Vagina (tissue), 2 donors: Measurements from ENCODE around the gene LBP. TPM values are rescaled to one million over a fixed set of nuclear protein-coding genes. Genes with fewer than 3 reads are reported as not detected.

Source experiments
- DNase-seq, 2 donors: peaks; one replicate each; pipeline ENCODE4 v3.0.0-alpha.2; 2017; ENCODE audit errors: extremely low spot score in 2 of 2
- H3K27ac ChIP-seq: fragments of 200-600 bp; sonication (generic); one replicate; pipeline ENCODE4 v1.5.1; 2019
- H3K27me3 ChIP-seq: fragments of 200-600 bp; sonication (generic); one replicate; pipeline ENCODE4 v1.5.1; 2019
- H3K36me3 ChIP-seq, 2 donors: fragments of 200-600 bp; sonication (generic); one replicate each; pipeline ENCODE4 v1.5.1; 2017 to 2019
- H3K4me1 ChIP-seq: fragments of 200-600 bp; sonication (generic); one replicate; pipeline ENCODE4 v1.5.1; 2019
- H3K4me3 ChIP-seq, 2 donors: fragments of 200-600 bp; sonication (generic); 1 replicate in 1 of 2; 2 replicates in 1 of 2; pipeline ENCODE4 v1.5.1; 2016 to 2019
- H3K9me3 ChIP-seq: fragments of 200-600 bp; sonication (generic); one replicate; pipeline ENCODE4 v1.5.1; 2019
- POLR2A ChIP-seq, 2 donors: fragments of 450-650 bp; IDR thresholded peaks; one replicate each; pipeline ENCODE4 v1.6.1; 2017; ENCODE audit warnings: antibody characterized with exemption in 2 of 2, mild to moderate bottlenecking in 2 of 2, moderate library complexity in 2 of 2
- POLR2AphosphoS5 ChIP-seq, 2 donors: sonication (generic); formaldehyde crosslinking; IDR thresholded peaks; one replicate each; pipeline ENCODE4 v1.9.0; 2017; ENCODE audit warnings: antibody characterized with exemption in 2 of 2, mild to moderate bottlenecking in 2 of 2, low read depth in 1 of 2; ENCODE audit not compliant: insufficient read depth in 1 of 2
- intact Hi-C: fragments of 100-400 bp; cut with DNase I; formaldehyde crosslinking; loops from one replicate; pipeline ENCODE4 v1.15.1; 2023
- total RNA-seq: library from RNA; depleted of rRNA; stranded (reverse); fragments of >200 nt; gene quantifications from one replicate; pipeline ENCODE4 v1.2.3, GENCODE V29; 2016
- TF ChIP-seq, protein P1 (sequence below), 3 experiments: fragments of 450-650 bp in 2 of 3; fragments of 200-600 bp in 1 of 3; sonication (generic) in 1 of 3; IDR thresholded peaks; one replicate each; pipeline ENCODE4 v1.5.1; 2017 to 2019; ENCODE audit warnings: antibody characterized with exemption in 3 of 3, mild to moderate bottlenecking in 2 of 3, moderate library complexity in 2 of 3

Gene LBP
- total RNA-seq, 1 donor from 2014 or later, result 0.98 TPM

DNA sequence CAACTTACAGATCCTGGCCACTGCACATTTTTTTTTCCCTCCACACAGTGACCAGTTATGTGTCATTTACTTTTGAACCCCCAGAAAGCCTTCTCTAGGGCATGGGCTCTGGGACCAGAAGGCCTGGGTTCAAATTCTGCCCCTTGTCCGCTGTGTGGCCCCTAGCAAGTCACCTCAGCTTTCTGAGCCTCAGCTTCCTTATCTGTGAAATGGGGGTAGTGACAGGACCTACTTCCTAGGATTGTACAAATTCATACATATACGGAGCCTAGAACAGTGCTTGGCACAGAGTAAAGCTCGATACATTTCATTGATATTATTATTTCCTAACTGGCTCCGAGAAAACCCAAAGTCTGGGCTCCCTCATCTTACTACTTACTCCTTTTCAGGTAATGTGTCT is 40.7 kb upstream of the LBP start:
- Histone ChIP-seq H3K4me1 (no peaks in the 10 kb centered on the region), H3K27me3 (no peaks in the 10 kb centered on the region), H3K4me3 (no peak overlapping the region), H3K27ac (no peak overlapping the region), H3K9me3 (no peaks in the 10 kb centered on the region), H3K36me3 (no peaks in the 10 kb centered on the region)
- DNase-seq, result no peak
- intact Hi-C loops, result no loop called here
- TF ChIP-seq POLR2A (IDR thresholded peaks at IDR 0.05), result no peak
- TF ChIP-seq POLR2AphosphoS5 (IDR thresholded peaks at IDR 0.05; ENCODE audit: insufficient read depth in 1 of 2, low read depth in 1 of 2), result no peak
- TF ChIP-seq, protein P1, sequence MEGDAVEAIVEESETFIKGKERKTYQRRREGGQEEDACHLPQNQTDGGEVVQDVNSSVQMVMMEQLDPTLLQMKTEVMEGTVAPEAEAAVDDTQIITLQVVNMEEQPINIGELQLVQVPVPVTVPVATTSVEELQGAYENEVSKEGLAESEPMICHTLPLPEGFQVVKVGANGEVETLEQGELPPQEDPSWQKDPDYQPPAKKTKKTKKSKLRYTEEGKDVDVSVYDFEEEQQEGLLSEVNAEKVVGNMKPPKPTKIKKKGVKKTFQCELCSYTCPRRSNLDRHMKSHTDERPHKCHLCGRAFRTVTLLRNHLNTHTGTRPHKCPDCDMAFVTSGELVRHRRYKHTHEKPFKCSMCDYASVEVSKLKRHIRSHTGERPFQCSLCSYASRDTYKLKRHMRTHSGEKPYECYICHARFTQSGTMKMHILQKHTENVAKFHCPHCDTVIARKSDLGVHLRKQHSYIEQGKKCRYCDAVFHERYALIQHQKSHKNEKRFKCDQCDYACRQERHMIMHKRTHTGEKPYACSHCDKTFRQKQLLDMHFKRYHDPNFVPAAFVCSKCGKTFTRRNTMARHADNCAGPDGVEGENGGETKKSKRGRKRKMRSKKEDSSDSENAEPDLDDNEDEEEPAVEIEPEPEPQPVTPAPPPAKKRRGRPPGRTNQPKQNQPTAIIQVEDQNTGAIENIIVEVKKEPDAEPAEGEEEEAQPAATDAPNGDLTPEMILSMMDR (IDR thresholded peaks at IDR 0.05), result no peak

DNA sequence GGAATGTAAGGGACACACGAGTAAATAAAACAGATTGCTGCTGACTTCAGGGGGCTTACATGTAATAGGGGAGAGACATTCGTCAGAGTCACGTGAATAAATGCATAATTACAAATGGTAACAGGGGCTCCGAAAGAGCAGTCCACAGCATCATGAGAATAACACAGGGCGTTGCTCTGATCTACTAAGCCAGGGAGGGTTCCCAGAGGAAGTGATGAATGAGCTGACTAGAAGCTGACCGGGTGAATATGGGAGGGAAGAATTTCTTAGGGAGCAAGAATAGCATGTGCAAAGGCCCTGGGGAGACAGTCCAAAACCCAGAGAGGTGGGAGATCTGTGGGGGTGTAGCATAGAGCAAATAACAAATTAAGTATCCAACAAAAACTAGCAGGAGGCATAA is 39.9 kb upstream of the LBP start:
- no peaks in the 10 kb centered on the region for H3K27me3 ChIP-seq
- intact Hi-C loops, result no loop called here

DNA sequence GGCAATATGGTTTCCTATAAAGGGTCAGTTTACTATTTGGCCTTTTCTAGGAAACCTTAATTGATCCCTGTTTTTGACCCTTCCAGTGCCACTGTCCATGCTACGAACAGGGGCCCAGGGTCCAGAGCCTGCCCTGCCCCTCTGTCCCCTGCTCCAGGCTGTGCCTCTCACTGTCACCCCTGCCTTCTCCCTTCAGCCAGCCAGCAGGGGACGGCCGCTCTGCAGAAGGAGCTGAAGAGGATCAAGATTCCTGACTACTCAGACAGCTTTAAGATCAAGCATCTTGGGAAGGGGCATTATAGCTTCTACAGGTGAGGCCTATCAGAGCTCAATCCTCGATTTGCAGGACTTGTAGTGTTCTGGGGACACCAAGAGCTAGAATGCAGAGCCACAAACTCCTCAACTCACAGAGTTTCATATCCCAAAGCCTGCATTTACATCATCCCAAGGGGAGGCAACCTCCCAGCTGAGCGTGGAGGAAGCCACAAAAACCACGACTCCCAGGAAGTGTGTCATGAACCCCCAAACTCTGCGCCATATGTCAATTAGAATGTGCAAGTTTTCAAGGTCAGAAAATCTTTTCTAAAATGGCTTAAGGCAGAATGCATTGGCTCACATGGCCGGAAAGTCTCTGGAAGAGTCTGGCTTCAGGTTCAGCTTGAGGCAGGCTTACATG is 38.8 kb upstream of the LBP start:
- TF ChIP-seq POLR2A (IDR thresholded peaks at IDR 0.05), result no peak
- no peak for TF ChIP-seq POLR2AphosphoS5 (IDR thresholded peaks at IDR 0.05; ENCODE audit: insufficient read depth in 1 of 2, low read depth in 1 of 2)
- TF ChIP-seq, protein P1 (IDR thresholded peaks at IDR 0.05), result no peak
- H3K9me3 ChIP-seq, result no peaks in the 10 kb centered on the region
- DNase-seq, result no peak
- no peaks in the 10 kb centered on the region for H3K36me3 ChIP-seq
- H3K27ac ChIP-seq, result no peak overlapping the region
- no peak overlapping the region for H3K4me3 ChIP-seq
- no peaks in the 10 kb centered on the region for H3K27me3 ChIP-seq
- no peaks in the 10 kb centered on the region for H3K4me1 ChIP-seq
- intact Hi-C loops, result no loop called here

More for the DNA sequence above, 39.9 kb upstream of the LBP start:
- Histone ChIP-seq H3K4me3 (no peak overlapping the region), H3K27ac (no peak overlapping the region), H3K36me3 (no peaks in the 10 kb centered on the region), H3K4me1 (no peaks in the 10 kb centered on the region), H3K9me3 (no peaks in the 10 kb centered on the region)
- DNase-seq, result no peak
- TF ChIP-seq POLR2A (IDR thresholded peaks at IDR 0.05) (no peak), POLR2AphosphoS5 (IDR thresholded peaks at IDR 0.05; ENCODE audit: insufficient read depth in 1 of 2, low read depth in 1 of 2) (no peak)
- TF ChIP-seq, protein P1 (IDR thresholded peaks at IDR 0.05), result no peak

DNA sequence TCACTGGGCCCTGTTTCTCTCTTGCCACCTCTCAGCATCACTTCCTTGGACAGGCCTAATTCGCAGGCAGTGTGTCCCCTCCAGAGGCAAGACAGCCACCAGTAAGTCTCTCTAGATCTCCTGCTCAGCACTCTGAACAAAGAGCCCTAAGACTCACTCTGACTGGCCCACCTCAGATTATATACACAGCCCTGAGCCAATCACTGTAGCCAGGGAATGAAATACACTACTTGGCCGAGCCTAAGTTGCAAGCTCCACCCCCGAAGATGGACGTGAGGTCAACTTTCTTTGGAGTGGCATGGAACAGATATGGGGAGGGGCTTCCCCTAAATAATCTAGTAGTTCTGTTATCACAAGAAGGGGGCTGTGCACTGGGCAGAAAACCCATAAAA is 38.2 kb upstream of the LBP start:
- no peaks in the 10 kb centered on the region for H3K9me3 ChIP-seq
- no peaks in the 10 kb centered on the region for H3K27me3 ChIP-seq
- intact Hi-C loops, result no loop called here
- TF ChIP-seq POLR2AphosphoS5 (IDR thresholded peaks at IDR 0.05; ENCODE audit: insufficient read depth in 1 of 2, low read depth in 1 of 2) (no peak), POLR2A (IDR thresholded peaks at IDR 0.05) (no peak)
- TF ChIP-seq, protein P1 (IDR thresholded peaks at IDR 0.05), result no peak
- H3K36me3 ChIP-seq, result no peaks in the 10 kb centered on the region
- H3K4me1 ChIP-seq, result no peaks in the 10 kb centered on the region
- H3K4me3 ChIP-seq, result no peak overlapping the region
- no peak overlapping the region for H3K27ac ChIP-seq
- no peak for DNase-seq

DNA sequence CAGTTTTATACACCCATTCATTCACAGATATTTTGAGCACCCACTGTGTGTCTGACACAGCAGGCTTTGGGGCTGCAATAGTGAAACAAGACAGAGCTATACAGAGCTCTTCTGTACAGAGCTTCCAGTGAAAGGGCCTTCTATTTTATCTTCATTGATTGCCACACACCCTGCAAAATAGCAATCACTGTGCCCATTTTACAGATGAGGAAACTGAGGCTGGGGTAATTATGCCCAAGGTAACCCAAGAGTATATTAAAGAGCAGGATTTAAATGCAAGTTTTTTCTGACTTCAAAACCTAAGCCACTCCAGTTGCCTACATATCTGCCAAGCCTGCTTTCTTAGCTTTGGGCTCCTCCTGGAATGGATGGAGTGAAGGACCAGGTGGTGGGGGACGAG is 37.8 kb upstream of the LBP start:
- H3K27ac ChIP-seq, result no peak overlapping the region
- H3K4me3 ChIP-seq, result no peak overlapping the region
- H3K4me1 ChIP-seq, result no peaks in the 10 kb centered on the region
- no peaks in the 10 kb centered on the region for H3K27me3 ChIP-seq
- intact Hi-C loops, result no loop called here
- H3K36me3 ChIP-seq, result no peaks in the 10 kb centered on the region
- no peaks in the 10 kb centered on the region for H3K9me3 ChIP-seq
- no peak for TF ChIP-seq POLR2AphosphoS5 (IDR thresholded peaks at IDR 0.05; ENCODE audit: insufficient read depth in 1 of 2, low read depth in 1 of 2)
- TF ChIP-seq, protein P1 (IDR thresholded peaks at IDR 0.05), result no peak
- TF ChIP-seq POLR2A (IDR thresholded peaks at IDR 0.05), result no peak
- no peak for DNase-seq
